Cardiac fibroblast (primary cell): ENCODE results near the gene ZNF512.
"Not testable (repeated sequence)": the region's sequence is repeated elsewhere in the genome, so short reads cannot be mapped to it uniquely, and the experiment has no call there.

Source experiments
- DNase-seq, 2 donors: peaks; one replicate each; pipeline versions ENCODE4 v3.0.0 to v3.0.0-alpha.2; 2010; ENCODE audit warnings: low read depth in 2 of 2
- H3K4me3 ChIP-seq, 2 donors: replicated peaks in 1 of 2; 1 replicate in 1 of 2; 2 replicates in 1 of 2; pipeline ENCODE4 v1.5.1; 2011; ENCODE audit warnings: low read depth in 2 of 2, low read length in 2 of 2, mild to moderate bottlenecking in 2 of 2, moderate library complexity in 1 of 2
- TF ChIP-seq, protein P1 (sequence below): IDR thresholded peaks from one replicate; pipeline ENCODE4 v1.5.1; 2011; ENCODE audit warnings: low read depth, mild to moderate bottlenecking, low read length, inconsistent platforms

The ZNF512 gene

GRCh38 chr2:27596627-27597026 is 13.8 kb downstream of the ZNF512 start:
- no peak overlapping the region for H3K4me3 ChIP-seq
- peak in 1 of 2 donors; percentile 51 for DNase-seq
- TF ChIP-seq, protein P1, sequence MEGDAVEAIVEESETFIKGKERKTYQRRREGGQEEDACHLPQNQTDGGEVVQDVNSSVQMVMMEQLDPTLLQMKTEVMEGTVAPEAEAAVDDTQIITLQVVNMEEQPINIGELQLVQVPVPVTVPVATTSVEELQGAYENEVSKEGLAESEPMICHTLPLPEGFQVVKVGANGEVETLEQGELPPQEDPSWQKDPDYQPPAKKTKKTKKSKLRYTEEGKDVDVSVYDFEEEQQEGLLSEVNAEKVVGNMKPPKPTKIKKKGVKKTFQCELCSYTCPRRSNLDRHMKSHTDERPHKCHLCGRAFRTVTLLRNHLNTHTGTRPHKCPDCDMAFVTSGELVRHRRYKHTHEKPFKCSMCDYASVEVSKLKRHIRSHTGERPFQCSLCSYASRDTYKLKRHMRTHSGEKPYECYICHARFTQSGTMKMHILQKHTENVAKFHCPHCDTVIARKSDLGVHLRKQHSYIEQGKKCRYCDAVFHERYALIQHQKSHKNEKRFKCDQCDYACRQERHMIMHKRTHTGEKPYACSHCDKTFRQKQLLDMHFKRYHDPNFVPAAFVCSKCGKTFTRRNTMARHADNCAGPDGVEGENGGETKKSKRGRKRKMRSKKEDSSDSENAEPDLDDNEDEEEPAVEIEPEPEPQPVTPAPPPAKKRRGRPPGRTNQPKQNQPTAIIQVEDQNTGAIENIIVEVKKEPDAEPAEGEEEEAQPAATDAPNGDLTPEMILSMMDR = no peak

- H3K4me3 ChIP-seq = no peak overlapping the region
- TF ChIP-seq, protein P1 = no peak
- DNase-seq = peak in 1 of 2 donors; percentile 63
These were observed 23.8 kb downstream of the ZNF512 start for GRCh38 chr2:27606611-27607010.

- DNase-seq = no peak
- no peak overlapping the region for H3K4me3 ChIP-seq
- TF ChIP-seq, protein P1 = no peak
These were observed 31.1 kb downstream of the ZNF512 start for GRCh38 chr2:27613985-27614384.

DNA sequence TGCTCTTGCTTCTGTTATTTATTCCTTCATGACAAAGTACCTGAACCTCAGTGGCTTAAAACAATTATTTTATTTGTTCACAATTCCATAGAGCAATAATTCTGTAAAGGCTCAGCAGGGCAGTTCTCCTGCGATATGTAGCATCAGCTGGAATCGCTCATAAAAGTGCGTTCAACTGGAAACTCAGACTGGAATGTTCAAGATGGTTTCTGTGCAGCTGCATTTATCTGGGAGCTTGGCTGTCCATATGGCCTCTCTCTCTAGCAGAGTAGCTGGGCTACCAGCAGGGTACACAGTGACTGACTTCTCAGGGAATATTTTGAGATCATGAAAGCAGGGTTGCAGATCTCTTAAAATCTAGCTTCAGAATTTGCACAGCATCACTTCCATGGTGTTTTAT is 32.5 kb downstream of the ZNF512 start:
- TF ChIP-seq, protein P1 = no peak
- DNase-seq = no peak
- no peak overlapping the region for H3K4me3 ChIP-seq

GRCh38 chr2:27621524-27621923 is 38.7 kb downstream of the ZNF512 start:
- H3K4me3 ChIP-seq = no peak overlapping the region
- DNase-seq = no peak
- TF ChIP-seq, protein P1 = peak; percentile 8

GRCh38 chr2:27622921-27623384 is 40.1 kb downstream of the ZNF512 start:
- TF ChIP-seq, protein P1 = no peak
- peak; percentile 63 to 81 for DNase-seq
- no peak overlapping the region for H3K4me3 ChIP-seq

DNA sequence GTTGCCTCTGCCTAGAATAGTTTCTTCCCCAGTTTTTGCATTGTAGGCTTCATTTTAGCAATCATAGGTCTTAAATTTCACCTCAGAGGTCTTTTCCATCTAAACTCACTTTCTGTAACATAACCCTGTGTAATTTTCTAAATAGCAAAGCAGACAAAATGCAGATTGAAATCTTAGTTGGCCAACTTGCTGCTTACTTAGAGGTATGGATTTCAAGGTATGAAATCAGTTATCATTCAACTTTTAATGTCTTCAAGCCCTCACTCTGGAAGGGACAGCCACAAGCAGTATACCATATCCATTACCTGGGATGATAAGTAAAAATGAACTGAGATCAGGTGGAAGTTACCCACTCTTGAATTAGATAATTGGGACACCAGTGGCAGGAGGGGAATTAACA is 42.1 kb downstream of the ZNF512 start:
- TF ChIP-seq, protein P1 = no peak
- no peak for DNase-seq

DNA sequence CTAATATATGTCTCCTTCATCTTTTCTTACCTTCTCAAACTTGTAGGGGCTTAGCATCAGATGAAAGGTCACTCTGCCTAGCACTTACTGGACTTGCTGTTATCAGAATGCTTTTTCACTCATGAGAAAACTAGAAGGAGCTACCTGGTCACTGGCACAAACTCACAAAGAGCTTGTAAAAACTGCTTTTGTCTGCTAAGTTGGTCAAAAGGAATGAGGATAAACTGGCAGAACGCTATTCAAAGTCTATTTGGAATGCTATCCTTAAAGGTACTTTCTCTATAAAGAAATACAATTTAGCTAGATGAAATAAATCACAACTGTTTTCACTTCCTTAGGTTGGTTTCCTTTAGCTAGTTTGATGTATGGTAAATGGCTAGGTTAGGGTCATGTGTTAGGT is 43.5 kb downstream of the ZNF512 start:
- DNase-seq, H3K4me3 ChIP-seq: not testable (repeated sequence)

More for the DNA sequence above, 42.1 kb downstream of the ZNF512 start:
- H3K4me3 ChIP-seq = no peak overlapping the region

GRCh38 chr2:27626921-27627320 is 44.1 kb downstream of the ZNF512 start:
- not testable (repeated sequence) for H3K4me3 ChIP-seq
- peak; percentile 32 to 35 for DNase-seq
